ENCODE results near the gene RAP2A. TPM values are rescaled to one million over a fixed set of nuclear protein-coding genes. Genes with fewer than 3 reads are reported as not detected.

Gene RAP2A
- total RNA-seq, 4 donors from 2014 or later = 10.6 to 16.0 (median 12.7) TPM

- H3K4me3 ChIP-seq = no peak overlapping the region
- peaks cover 32% of the 10 kb centered on the region for H3K4me1 ChIP-seq
- DNase-seq (ENCODE audit: low spot score in 2 of 2) = no peak
- TF ChIP-seq, protein P1, sequence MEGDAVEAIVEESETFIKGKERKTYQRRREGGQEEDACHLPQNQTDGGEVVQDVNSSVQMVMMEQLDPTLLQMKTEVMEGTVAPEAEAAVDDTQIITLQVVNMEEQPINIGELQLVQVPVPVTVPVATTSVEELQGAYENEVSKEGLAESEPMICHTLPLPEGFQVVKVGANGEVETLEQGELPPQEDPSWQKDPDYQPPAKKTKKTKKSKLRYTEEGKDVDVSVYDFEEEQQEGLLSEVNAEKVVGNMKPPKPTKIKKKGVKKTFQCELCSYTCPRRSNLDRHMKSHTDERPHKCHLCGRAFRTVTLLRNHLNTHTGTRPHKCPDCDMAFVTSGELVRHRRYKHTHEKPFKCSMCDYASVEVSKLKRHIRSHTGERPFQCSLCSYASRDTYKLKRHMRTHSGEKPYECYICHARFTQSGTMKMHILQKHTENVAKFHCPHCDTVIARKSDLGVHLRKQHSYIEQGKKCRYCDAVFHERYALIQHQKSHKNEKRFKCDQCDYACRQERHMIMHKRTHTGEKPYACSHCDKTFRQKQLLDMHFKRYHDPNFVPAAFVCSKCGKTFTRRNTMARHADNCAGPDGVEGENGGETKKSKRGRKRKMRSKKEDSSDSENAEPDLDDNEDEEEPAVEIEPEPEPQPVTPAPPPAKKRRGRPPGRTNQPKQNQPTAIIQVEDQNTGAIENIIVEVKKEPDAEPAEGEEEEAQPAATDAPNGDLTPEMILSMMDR (IDR thresholded peaks at IDR 0.05) = no peak
- H3K27me3 ChIP-seq = no peaks in the 10 kb centered on the region
- no peaks in the 10 kb centered on the region for H3K9me3 ChIP-seq
- H3K27ac ChIP-seq = no peak overlapping the region
- no peaks in the 10 kb centered on the region for H3K36me3 ChIP-seq
- WGBS = 79% methylated on average over 3 of the region's 3 CpGs
These were observed 5.1 kb downstream of the RAP2A start for GRCh38 chr13:97438856-97439595.

GRCh38 chr13:97440598-97441170 lies 6.7 kb downstream of the RAP2A start:
- peaks cover 26% of the 10 kb centered on the region for H3K4me1 ChIP-seq
- WGBS = 72% methylated on average over 2 of the region's 2 CpGs
- no peak overlapping the region for H3K27ac ChIP-seq
- no peak for DNase-seq (ENCODE audit: low spot score in 2 of 2)
- H3K9me3 ChIP-seq = no peaks in the 10 kb centered on the region
- no peak overlapping the region for H3K4me3 ChIP-seq
- TF ChIP-seq EP300 (IDR thresholded peaks at IDR 0.05) (no peak), POLR2AphosphoS5 (IDR thresholded peaks at IDR 0.05) (no peak), POLR2A (IDR thresholded peaks at IDR 0.05) (no peak)
- TF ChIP-seq, protein P1 (IDR thresholded peaks at IDR 0.05) = no peak
- no peaks in the 10 kb centered on the region for H3K36me3 ChIP-seq
- no peaks in the 10 kb centered on the region for H3K27me3 ChIP-seq

GRCh38 chr13:97441368-97441767 lies 7.4 kb downstream of the RAP2A start:
- no peak for DNase-seq (ENCODE audit: low spot score in 2 of 2)
- no peaks in the 10 kb centered on the region for H3K27me3 ChIP-seq
- no peak overlapping the region for H3K4me3 ChIP-seq
- TF ChIP-seq EP300 (IDR thresholded peaks at IDR 0.05) (no peak), POLR2A (IDR thresholded peaks at IDR 0.05) (no peak), POLR2AphosphoS5 (IDR thresholded peaks at IDR 0.05) (no peak)
- TF ChIP-seq, protein P1 (IDR thresholded peaks at IDR 0.05) = no peak
- no peaks in the 10 kb centered on the region for H3K9me3 ChIP-seq
- no peaks in the 10 kb centered on the region for H3K36me3 ChIP-seq
- H3K4me1 ChIP-seq = peaks cover 19% of the 10 kb centered on the region
- H3K27ac ChIP-seq = no peak overlapping the region

GRCh38 chr13:97445522-97446187 lies 11.7 kb downstream of the RAP2A start:
- no peaks in the 10 kb centered on the region for H3K4me1 ChIP-seq
- H3K9me3 ChIP-seq = no peaks in the 10 kb centered on the region
- H3K27me3 ChIP-seq = no peaks in the 10 kb centered on the region
- TF ChIP-seq POLR2AphosphoS5 (IDR thresholded peaks at IDR 0.05) = no peak
- TF ChIP-seq POLR2A (IDR thresholded peaks at IDR 0.05) = no peak
- no peak for TF ChIP-seq EP300 (IDR thresholded peaks at IDR 0.05)
- TF ChIP-seq, protein P1 (IDR thresholded peaks at IDR 0.05) = no peak
- H3K36me3 ChIP-seq = no peaks in the 10 kb centered on the region
- H3K4me3 ChIP-seq = no peak overlapping the region
- H3K27ac ChIP-seq = no peak overlapping the region
- no peak for DNase-seq (ENCODE audit: low spot score in 2 of 2)

GRCh38 chr13:97446448-97446847 lies 12.5 kb downstream of the RAP2A start:
- no peaks in the 10 kb centered on the region for H3K36me3 ChIP-seq
- no peak for DNase-seq (ENCODE audit: low spot score in 2 of 2)
- H3K4me3 ChIP-seq = no peak overlapping the region
- H3K27ac ChIP-seq = no peak overlapping the region
- TF ChIP-seq, protein P1 (IDR thresholded peaks at IDR 0.05) = no peak
- TF ChIP-seq POLR2AphosphoS5 (IDR thresholded peaks at IDR 0.05) (no peak), EP300 (IDR thresholded peaks at IDR 0.05) (no peak), POLR2A (IDR thresholded peaks at IDR 0.05) (no peak)
- no peaks in the 10 kb centered on the region for H3K27me3 ChIP-seq
- WGBS = 95% methylated on average over 5 of the region's 5 CpGs
- H3K4me1 ChIP-seq = no peaks in the 10 kb centered on the region
- no peaks in the 10 kb centered on the region for H3K9me3 ChIP-seq

All from suprapubic skin (tissue), 4 donors.